Cardiac fibroblast (primary cell): ENCODE measurements around the gene EDN1.

ENCODE experiments used
- DNase-seq, 2 donors: peaks; one replicate each; pipeline versions ENCODE4 v3.0.0 to v3.0.0-alpha.2; 2010; ENCODE audit warnings: low read depth in 2 of 2
- H3K4me3 ChIP-seq, 2 donors: replicated peaks in 1 of 2; 1 replicate in 1 of 2; 2 replicates in 1 of 2; pipeline ENCODE4 v1.5.1; 2011; ENCODE audit warnings: low read depth in 2 of 2, low read length in 2 of 2, mild to moderate bottlenecking in 2 of 2, moderate library complexity in 1 of 2
- TF ChIP-seq, protein P1 (sequence below): IDR thresholded peaks from one replicate; pipeline ENCODE4 v1.5.1; 2011; ENCODE audit warnings: low read depth, mild to moderate bottlenecking, low read length, inconsistent platforms

EDN1 gene

DNA sequence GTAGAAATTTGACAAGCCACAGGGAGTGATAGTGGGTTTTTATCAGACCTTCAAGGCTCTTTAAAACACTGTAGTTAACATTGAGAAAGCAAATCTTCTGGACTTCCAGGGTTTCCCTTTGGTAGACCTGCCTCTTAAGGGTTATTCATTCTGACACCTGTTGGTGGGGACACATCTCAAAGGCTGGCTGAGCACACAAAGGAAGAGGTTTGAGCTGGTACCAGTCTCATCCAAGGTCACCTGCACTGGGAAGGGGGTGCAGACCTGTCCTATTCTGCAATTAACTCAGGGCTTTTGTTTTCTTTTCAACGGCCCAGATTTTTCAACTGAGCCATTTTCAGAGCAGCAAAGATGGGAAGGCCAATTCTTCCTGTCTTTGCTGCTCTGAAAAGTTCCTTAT, 45.6 kb downstream of the EDN1 start:
- no peak for DNase-seq
- TF ChIP-seq, protein P1, sequence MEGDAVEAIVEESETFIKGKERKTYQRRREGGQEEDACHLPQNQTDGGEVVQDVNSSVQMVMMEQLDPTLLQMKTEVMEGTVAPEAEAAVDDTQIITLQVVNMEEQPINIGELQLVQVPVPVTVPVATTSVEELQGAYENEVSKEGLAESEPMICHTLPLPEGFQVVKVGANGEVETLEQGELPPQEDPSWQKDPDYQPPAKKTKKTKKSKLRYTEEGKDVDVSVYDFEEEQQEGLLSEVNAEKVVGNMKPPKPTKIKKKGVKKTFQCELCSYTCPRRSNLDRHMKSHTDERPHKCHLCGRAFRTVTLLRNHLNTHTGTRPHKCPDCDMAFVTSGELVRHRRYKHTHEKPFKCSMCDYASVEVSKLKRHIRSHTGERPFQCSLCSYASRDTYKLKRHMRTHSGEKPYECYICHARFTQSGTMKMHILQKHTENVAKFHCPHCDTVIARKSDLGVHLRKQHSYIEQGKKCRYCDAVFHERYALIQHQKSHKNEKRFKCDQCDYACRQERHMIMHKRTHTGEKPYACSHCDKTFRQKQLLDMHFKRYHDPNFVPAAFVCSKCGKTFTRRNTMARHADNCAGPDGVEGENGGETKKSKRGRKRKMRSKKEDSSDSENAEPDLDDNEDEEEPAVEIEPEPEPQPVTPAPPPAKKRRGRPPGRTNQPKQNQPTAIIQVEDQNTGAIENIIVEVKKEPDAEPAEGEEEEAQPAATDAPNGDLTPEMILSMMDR: no peak
- no peak overlapping the region for H3K4me3 ChIP-seq

DNA sequence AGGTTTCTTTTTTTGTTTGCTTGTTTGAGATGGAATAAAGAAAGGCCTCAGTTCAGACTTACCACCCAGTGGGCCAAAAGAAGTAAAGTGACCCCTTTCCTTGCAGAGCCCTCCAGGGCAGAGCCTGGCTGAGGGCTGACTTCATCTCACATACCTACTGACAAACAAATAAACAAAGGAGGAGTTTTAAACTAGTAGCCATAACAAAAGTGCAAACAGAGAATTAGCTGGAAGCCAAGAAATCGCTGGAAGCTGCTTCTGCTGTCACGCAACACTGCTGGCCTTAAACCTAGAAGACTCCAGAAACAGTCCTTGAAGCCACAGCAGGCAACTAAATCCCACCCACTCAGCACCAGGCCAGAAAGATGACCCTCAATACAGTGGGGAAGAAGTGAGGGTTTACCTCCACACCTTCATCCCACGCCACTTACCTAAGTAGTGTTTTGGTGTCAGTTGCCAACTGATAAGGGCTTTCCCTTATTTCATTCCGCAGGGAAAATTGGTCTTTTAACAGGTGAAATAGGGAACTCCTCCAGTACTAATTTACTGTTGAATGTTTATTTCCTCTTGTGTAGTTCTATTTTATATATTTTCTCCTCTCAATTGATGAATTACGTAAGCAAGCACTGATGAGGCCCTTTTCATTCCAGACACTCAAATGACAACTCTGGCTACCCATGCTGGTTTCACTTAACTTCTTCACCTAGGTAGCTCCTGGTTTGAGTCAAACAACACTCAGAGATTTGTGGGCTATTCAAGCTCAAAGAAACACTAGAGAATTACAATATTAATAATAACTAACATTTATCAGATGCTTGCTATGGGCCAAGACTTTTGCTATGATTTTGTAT, 46.2 kb downstream of the EDN1 start:
- no peak for DNase-seq
- TF ChIP-seq, protein P1: no peak
- H3K4me3 ChIP-seq: no peak overlapping the region

DNA sequence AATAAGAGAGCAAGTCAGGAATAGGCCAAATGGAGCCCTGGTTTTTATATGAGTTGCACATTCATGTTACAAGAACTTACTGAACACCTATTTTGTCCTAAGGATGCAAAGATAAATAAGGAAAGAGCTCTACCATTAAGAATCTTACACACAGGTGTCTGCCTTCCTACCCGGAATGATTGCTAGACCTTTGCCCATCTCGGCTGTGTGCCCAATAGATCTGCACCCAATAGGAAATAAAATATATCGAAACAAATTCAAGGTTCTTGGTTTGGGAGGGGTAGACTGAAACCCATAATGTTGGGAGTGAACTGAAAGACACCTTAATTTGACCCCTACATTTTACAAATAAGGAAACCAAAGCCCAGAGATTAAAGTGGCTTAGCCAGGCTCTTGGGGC, 48.9 kb downstream of the EDN1 start:
- TF ChIP-seq, protein P1: no peak
- H3K4me3 ChIP-seq: no peak overlapping the region
- no peak for DNase-seq

DNA sequence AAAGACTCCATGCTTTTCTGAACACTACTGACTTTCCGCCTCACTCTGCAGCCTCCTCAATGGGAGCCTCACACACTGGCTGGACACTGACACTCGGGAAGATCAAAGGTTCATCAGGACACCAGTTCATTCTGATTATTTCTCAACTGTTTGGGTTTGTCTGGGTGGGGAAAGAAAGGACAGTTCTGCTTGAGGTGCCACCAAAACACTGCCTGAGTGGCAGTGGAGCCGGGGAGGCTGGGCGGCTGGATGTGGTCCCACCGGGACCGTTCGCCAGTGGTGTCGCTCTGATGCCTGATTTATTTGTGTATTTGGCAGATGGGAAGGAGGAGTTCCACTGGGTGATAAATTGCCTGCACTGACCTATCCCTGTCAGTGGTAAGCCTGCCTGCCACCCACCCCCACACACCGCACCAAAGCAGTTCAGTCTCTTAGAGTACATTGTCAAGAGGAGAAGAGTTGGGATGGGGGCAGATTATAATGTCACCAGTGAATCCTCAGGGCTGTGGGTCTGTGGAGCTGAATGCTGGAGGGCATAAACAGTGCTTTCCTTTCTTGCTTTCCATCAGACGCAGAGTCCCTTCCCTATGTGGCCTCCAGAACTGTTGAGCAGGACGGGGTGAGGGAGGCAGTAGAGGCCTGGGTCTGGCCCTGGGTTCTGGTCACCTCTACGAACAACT, 49.8 kb downstream of the EDN1 start:
- no peak overlapping the region for H3K4me3 ChIP-seq
- TF ChIP-seq, protein P1: no peak
- no peak for DNase-seq

DNA sequence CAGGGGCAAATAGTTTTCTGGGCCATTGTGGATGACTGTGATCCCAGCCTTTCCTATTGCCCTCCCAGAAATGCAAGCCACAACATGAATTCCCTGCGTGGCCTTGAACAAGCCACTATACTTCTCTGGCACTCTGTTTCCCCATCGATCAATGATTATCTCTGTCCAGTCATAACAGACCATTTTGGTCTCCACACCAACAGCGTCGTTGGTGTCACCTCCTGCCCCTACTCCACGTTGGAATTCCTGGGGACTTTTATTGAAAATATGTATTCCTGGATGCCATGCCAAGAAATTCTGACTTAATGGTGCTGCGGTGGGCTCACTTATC, 50.3 kb downstream of the EDN1 start:
- H3K4me3 ChIP-seq: no peak overlapping the region
- TF ChIP-seq, protein P1: no peak
- DNase-seq: no peak

DNA sequence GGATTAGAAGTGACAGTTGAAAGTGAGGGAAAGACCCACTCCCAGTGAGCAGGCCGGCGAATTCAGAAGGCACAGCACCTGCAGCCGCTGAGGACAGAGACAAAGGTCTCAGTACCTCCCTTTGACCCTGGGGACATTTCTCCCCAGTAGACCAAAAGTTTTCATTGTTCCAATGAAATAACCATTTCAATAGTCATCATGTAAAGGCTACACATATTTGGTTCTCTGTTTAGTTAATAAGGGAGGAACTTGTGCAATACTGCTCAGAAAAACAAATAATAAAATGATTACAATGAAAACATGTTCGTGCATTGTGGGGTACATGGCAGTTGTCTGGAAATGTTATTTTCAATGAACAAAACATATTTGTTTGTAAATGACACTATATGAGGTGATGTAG, 52.5 kb downstream of the EDN1 start:
- TF ChIP-seq, protein P1: no peak
- no peak overlapping the region for H3K4me3 ChIP-seq
- peak in 1 of 2 donors; percentile 53 for DNase-seq

DNA sequence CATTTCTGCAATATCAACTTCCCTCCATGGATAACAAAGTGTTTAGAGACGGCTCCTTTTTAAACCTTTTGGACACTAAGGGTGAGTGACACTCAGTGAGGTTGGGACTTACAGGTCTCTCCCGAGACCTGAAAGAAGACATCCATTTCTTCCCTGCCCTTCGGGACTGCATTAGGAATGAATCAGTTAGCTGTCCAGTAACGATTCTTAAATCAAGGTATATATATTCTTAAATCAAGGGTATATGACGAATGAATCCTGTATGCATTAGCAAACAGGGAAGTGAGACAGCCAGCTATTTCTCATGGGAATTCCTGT, 52.9 kb downstream of the EDN1 start:
- TF ChIP-seq, protein P1: no peak
- peak in 1 of 2 donors; percentile 91 for DNase-seq

More for the DNA sequence above, 52.9 kb downstream of the EDN1 start:
- no peak overlapping the region for H3K4me3 ChIP-seq
